Stimulated activated naive CD4-positive, alpha-beta T cell treated with Interleukin-2 at 50 U/mL for 16 hours (primary cell): ENCODE results near the gene LARP4B.

Experiments
- DNase-seq: peaks from one replicate; lab custom pipeline; 2025; lab: John Stamatoyannopoulos, UW

LARP4B gene

DNA sequence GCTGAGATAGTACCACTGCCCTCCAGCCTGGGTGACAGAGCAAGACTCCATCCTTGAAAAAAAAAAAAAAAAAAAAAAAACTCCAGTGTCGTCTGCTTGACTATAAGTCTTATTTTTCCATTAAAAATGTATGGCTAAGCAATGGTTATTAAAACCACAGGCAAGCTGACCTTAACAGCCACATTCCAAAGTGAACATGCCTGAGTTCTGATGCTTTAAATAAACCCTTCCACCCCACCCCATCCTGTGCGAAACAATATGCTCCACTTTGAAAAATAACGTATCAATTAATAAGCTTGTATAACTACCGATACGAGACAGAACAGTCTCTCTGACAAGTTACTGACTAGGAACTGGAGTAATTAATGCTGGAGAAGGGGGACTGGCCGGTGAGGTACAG, 63.7 kb downstream of the LARP4B start:
- no peak for DNase-seq

DNA sequence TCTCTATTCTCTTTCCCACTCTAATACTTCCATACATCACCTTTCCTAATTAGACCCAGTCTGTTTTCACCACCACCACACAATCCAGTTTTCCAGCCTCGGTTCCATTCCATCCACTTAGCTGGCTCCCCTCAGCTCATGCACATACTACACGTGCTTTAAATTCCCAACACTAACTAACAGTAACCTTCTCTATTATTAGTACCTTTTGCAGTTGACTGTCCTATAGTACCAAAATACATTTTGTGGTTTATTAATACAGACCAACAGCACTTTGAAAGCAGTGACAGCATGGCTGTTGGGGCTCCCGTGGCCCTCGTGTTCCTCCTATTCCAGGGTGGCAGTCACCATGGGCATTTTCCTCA, 64.9 kb downstream of the LARP4B start:
- DNase-seq = no peak

DNA sequence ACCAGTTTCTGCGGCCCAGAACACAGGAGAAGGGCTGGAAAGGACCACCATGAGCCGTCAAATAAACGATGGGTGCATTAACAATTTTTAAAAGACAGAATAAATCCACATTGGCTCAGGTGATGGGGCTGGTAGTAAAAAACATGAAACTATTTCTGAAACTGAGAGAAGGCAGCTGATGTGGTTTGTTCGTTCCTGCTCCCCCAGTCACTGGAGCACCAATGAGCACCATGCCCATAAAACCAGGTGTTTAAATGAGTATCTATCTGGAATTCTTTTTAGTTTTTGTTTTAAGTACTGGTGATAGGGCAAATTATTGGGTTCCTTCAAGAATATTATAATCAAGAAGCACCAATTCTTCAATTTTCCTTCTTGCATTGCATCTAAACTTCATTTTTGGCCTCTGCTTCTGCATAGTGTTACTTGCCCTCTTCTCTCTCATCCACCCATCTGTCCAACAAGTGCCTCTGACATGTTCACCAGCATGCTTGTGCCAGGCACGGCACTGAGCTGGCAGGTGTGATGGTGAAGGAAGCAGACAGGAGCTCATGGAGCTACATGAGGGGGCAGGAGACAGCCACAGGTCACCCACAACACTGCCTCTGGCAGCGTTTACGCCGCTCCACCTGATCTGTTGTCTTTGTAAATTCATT, 65.5 kb downstream of the LARP4B start:
- DNase-seq = no peak

DNA sequence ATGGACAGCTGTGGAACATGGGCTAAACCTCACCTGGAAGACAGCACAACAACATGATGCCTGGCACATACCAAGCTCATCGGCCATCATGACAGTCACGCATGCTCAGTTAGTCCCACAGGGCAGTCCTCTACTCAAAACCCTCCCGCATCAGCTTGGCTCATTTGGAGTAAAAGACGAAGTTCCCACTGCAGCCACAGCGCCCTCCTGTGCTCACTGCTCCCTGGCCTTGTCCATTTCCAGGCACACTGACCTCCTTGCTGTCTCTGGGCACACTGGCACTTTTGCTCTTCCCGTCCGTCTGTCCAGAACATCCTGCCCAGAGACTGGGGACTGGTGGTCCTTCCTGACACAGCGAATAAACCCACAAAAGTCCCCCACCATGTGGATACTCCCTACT, 66.2 kb downstream of the LARP4B start:
- no peak for DNase-seq

DNA sequence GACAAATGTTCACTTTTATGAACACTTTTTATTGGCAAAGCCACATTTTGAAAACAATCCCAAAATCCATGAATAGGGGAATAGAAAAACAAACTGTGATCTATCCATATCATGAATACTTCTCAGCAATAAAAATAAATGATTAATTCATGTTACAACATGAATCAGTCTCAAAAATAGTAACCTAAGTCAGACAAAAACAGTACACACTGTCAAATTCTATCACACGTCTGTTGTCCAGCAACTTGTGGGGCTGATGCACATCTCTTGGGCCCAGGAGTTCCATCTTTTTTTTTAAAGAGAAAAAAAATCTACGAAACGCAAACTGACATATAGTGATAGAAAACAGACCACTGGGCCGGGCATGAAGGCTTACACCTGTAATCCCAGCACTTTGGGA, 71.0 kb downstream of the LARP4B start:
- no peak for DNase-seq

DNA sequence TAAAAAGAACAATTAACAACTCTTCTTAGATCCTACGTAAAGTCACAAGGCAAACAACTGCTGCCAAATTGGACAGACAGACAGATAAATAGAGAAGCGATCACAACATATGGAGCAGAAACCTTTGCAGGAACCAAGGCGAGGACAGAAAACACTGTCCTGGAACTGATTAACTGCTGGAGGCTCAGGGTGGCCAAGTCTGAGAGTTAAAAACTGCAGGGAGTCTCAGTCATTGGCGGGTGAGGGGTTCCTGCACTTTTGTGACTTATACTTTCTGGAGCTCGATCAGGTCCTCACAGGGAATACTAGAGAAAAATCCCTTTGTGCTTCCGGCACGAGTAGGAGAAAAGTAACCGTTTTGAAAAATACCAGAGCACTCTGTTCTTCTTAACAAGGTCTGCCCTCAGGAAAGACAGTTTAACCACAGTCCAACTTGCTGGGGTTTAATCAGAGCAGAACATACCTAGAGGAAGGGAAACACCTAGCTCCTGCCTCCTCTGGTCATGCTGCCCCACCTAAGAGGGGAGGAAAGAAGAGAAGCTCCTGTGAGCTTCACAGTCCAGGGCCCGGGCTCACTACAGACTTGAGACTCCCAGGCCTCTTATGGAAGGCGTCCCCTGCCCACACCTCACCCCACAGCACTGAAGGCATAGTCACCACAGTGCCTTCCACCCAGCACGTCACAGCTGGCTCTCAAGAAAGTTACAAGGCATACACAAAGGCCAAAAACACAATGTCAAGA, 74.9 kb downstream of the LARP4B start:
- no peak for DNase-seq

DNA sequence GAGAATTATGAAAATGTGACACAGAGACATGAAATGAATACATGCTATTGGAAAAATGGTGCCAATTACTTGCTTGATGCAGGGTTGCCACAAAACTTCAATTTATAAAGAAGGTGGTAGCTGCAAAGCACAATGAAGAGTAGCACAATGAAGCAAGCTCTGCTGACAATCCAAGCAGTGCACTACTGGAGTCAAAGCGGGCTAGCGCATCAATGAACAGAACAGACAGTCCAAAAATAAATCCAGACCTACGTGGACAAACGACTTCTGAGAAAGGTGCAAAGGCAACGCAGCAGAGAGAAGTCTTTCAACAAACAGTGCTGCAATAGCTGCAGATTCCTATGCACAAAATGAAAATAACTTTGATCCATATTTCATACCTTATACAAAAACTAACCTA, 75.8 kb downstream of the LARP4B start:
- no peak for DNase-seq

DNA sequence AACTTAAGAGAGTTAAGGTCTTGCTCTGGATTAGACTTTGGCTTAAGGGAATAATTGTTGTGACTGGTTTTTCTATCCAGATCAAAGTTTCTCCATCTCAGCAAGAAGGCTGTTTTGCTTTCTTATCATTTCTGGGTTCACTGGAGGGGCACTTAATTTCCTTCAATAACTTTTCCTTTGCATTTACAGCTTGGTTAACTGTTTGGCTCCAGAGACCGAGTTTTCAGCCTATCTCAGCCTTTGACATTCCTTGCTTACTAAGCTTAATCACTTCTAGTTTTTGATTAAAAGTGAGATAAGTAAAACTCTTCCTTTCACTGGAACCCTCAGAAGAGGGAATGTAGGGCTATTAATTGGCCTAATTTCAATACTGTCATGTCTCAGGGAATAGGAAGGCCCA, 76.4 kb downstream of the LARP4B start:
- DNase-seq = no peak

DNA sequence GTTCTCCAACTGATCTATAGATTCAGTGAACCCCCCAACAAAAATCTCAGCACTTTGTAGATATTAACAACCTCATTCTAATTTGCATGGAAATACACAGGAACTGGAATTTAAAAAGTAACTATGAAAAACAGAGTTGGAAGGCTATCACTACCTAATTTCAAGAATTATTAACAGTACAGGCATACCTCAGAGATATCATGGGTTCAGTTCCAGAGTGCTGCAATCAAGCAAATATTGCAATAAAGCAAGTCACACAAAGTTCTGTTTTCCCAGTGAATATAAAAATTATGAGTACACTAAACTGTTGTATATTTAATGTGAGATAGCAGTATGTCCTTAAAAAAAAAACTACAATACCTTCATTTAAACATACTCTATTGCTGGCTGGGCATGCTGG, 78.5 kb downstream of the LARP4B start:
- DNase-seq = no peak

DNA sequence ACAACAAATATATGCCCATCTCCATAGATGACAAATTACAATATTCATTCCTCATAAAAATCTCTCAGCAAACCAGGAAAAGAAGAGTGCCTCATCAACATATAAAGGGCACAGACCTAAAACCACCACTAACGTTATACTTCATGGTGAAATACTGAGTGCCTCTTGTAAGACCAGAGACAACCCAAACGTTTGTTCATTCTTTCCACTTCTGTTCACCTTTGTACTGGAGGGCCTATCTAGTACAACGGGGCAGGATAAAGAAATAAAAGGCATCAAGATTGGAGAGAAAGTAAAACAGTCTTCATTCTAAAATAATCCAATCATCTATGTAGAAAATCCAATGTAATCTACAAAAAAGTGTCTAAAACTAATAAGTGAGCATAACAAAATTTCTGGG, 79.1 kb downstream of the LARP4B start:
- no peak for DNase-seq

DNA sequence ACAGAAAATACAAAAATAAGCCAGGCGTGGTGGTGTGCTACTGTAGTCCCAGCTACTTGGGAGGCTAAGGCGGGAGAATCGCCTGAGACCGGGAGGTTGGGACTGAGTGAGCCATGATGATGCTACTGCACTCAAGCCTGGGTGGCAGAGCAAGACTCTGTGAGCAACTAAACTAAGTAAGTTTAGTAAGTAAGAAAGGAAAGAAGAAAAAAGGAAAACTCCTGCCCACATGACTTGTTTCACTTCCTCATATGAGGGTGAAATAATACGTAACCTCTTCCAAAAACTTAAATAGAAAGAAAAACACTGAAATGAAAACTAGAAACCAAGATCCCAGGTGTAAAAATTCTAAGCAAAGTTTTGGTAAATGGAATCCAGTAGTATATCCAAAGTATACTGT, 79.6 kb downstream of the LARP4B start:
- DNase-seq = no peak

DNA sequence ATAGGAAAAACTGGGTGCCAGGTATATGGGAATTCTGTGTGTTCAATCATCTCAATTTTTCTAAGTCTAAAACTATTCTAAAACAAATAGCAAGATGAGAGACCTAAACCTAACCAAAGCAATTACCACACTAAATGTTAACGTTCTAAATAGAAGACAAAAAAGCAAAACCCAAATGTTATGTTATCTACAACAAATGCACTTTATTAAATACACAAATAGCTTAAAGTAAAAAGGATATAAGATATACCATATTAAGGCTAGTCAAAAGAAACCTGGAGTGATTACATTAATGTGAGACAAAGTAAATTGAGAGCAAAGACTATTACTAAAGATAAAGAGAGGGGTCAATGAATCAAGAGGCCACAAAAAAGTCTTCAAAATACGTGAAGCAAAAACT, 81.4 kb downstream of the LARP4B start:
- DNase-seq = no peak

DNA sequence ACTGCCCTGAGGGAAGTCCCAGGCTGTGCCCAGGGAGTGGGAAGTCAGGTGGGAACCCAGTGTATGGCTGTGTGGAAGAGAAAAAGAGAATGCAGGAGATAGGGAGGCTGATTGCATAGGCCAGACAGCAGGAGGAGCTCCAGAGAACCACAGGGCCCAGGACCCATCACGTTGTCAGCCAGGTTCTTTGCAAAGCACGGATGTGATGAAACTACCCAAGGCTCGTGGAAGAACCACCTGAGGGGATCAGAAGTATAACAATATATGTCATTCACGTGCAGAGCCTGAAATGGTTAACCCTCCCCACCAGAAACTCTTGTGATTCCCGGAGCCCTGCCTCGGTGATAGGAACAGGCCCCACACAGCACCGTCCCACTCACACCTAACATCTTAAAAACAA, 83.6 kb downstream of the LARP4B start:
- DNase-seq = no peak

DNA sequence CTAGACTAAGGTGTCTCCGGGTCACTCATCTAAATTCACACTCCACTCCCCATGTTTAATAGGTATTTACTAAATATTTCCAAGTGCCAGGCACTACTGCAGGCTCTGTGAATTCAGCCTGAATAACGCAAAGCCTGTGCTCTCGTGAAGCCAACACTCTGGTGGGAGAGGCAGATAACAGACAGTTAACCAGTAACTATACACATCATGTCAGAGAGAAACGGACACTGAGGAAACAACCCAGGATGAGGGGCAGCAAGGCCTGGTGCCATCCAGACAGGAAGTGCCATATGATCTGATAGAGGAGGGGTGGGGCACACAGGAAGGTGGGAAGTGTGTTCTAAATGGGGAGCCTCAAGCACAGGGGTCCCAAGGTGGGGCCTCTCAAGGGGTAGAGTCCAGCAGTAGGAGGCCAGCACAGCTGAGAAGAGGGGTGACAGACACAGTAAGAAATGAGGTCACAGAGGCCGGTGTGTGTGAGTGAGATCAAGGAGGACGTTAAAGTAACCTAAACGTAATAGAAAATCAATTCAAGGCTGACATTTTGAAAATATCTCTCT, 85.3 kb downstream of the LARP4B start:
- DNase-seq = no peak

DNA sequence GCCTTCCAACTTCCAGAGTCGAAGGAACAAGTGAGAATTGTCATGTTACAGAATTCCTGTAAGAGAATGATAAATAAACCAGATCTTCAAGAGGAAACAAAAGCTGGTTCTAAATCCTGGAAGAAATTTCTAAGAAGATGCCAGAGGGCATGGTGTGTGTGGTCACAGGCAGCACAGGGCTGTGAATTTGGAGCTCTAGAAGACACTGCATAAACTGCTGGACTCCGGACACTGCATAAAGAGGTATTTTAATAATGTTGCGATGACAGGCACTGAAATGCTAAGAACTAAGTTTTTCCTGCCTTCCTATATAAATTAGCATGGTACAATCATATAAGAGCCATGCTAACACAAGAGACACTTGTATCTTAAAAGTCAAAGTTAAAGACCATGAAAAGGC, 86.0 kb downstream of the LARP4B start:
- DNase-seq = no peak

DNA sequence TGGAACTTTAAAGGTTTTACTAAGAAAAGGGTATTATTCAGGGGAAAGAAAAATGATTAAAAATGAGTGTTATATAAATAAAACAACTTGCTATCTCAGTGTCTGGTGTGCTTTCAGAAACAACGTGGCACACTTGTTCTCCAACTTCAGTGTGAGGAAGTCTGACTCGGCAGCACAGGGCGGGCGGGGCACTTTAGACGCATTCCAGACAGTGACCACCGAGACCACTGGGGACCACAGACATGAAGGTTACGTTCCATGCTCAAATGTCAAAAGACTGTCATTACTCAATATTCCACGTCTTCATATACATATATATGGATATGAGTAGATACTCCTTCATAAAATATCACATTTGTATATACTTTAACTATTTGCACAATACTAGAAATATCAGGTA, 87.0 kb downstream of the LARP4B start:
- no peak for DNase-seq

DNA sequence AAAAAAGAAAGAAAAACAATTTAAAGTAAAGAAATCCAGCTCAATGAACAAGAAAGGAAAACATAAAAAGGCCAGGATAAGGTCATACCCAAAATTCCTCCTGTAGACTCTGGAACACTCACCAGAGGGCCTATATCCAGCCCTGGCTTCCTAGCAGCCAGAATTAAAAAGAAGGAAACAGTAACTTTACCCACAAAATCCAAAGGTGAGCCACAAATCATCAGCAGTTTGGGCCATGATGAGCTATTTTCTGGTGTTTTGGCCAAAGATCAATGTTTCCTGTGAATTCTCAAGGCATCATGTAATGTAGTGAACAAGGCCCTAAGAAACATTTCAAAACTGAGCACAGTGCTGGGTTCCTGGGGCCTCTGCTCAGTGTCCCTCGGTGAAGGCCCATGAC, 87.8 kb downstream of the LARP4B start:
- DNase-seq = no peak

DNA sequence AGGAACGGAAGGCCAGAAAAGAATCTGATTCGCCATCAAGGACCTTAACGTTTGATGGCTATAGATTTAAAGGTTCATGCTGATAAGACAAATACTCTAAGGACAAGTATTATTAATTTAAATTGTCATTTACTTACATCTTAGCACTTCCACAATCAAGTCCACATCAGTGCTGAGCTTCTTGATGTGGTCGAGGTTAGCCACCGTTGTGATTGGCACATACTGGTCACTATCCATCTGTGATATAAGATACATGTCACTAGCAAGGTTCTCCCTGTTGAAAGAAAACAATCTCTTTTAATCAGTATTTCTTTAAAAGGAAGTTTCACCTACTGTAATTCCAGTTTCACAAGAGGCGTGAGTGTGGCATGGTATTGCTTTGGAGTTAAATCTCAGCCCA, 88.7 kb downstream of the LARP4B start:
- no peak for DNase-seq

DNA sequence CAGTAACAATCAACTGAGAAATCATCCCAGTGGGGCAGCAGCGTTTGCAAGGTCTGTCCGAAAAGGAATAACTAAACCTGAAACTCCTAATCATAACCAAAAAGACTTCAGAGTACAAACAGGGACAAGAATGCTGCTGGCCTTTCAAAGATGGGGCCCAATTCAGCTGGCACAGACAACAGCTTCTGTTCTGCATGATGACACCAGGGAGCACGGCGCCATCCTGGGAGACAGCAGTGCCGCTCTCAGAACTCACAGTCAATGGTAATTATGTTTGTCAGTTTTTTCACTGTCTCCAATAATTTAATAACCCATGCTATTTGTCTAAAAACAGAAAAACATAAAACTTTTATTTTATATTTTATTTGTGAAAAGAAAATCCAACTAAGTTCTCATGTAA, 90.0 kb downstream of the LARP4B start:
- DNase-seq = no peak

DNA sequence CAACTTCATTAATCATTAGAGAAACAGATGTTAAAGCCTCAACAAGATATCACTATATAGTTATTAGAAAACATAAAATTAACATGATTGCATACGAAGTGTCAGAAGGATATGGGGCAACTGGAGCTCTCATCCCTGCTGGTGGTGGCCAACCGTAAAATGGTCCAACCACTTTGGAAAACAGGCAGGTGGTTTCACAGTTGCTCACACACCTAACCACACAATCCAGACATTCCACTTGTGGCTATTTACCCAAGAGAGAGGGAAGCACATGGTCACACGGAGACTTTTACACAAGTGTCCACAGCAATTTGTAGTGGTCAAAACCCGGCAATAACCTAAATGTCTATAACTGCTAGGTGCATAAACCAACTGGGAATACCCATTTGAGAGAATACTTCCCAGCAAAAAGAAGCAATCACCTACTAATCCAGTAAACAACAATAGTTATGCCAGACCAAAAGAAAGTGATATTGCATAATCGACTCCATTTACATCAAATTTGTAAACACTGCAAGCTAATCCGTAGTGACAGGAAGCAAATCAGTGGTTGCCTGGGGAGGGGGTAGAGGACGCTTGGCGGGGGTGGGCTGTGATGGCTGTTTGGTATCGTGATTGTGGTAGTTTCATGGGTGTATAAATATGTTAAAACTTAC, 91.8 kb downstream of the LARP4B start:
- DNase-seq = no peak

DNA sequence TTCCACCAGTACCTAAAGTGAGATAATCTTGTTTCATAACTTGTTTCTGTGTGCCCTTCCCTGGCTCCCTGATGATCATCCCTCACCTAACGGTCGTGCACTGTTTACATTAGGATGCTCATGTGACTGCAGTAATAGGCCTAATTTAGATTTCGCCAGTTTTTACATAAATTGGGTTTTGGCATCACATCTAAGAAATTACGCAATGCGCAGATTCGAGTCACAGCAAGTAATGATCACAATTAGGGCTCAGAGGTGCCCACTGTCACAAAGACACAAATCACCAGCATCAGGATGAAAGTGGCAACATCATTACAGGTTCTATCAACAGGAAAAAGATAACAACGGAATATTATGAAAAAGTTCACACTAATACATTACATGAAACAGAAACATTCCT, 94.7 kb downstream of the LARP4B start:
- no peak for DNase-seq

DNA sequence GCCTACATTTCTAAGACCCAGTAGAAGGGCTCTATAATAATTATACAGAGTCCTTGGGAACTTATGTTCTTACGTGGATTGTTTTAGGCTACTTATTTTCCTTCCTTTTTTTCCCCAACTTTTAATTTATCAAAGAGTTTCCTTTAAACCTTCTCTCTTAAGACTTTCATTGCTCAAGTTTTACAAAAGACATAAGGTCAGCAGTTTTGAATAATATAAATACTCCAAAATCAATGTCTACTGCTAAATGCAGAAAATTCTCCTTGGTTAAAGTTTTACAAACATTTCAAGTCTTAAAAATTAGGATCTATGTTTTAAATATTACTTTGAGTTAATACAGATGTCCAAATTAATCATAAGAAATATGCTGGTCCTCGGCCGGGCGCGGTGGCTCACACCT, 97.0 kb downstream of the LARP4B start:
- no peak for DNase-seq

DNA sequence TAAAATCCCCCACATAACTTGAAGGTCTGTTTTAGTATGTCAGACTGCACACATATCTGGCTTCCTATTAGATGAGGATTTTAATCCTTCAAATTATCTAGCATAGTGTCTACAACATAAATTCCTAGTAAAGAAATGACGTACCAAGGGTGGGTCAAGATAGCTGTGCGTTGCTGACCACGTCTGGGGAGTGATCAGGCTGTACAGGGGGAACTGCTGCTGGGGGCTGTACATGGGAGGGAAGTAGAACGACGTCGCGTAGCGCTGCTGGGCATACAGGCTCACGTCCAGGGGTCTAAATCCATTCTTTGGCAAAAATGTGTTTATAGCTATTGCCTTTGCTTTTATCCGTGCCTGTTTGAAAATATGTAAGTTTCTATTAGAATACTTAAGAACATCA, 102.3 kb downstream of the LARP4B start:
- no peak for DNase-seq
